Activated naive CD8-positive, alpha-beta T cell treated with anti-CD3 and anti-CD28 coated beads, Interleukin-2, amount 50 U/mL, for 24 hours (primary cell): Measurements from ENCODE around the gene ABT1.

ENCODE experiments used
- ATAC-seq: fragments of 150-1000 bp; cut with Tn5 transposase; one replicate; pipeline ENCODE4 v1.10.0; 2021
- DNase-seq: peaks from one replicate; pipeline ENCODE4 v3.0.0; 2021
- H3K27ac Mint-ChIP-seq: one replicate; pipeline ENCODE4 v1.8.0; 2021; ENCODE audit warnings: mild to moderate bottlenecking, mixed read lengths
- H3K27me3 Mint-ChIP-seq: one replicate; pipeline ENCODE4 v1.8.0; 2021; ENCODE audit warnings: mixed read lengths
- H3K36me3 Mint-ChIP-seq: one replicate; pipeline ENCODE4 v1.8.0; 2021; ENCODE audit warnings: low read depth, mixed read lengths
- H3K4me1 Mint-ChIP-seq: one replicate; pipeline ENCODE4 v1.8.0; 2021; ENCODE audit warnings: mixed read lengths
- H3K4me3 Mint-ChIP-seq: one replicate; pipeline ENCODE4 v1.8.0; 2021; ENCODE audit warnings: mild to moderate bottlenecking, moderate library complexity, mixed read lengths
- H3K9me3 Mint-ChIP-seq: one replicate; pipeline ENCODE4 v1.8.0; 2021; ENCODE audit warnings: mixed read lengths

The ABT1 gene

DNA sequence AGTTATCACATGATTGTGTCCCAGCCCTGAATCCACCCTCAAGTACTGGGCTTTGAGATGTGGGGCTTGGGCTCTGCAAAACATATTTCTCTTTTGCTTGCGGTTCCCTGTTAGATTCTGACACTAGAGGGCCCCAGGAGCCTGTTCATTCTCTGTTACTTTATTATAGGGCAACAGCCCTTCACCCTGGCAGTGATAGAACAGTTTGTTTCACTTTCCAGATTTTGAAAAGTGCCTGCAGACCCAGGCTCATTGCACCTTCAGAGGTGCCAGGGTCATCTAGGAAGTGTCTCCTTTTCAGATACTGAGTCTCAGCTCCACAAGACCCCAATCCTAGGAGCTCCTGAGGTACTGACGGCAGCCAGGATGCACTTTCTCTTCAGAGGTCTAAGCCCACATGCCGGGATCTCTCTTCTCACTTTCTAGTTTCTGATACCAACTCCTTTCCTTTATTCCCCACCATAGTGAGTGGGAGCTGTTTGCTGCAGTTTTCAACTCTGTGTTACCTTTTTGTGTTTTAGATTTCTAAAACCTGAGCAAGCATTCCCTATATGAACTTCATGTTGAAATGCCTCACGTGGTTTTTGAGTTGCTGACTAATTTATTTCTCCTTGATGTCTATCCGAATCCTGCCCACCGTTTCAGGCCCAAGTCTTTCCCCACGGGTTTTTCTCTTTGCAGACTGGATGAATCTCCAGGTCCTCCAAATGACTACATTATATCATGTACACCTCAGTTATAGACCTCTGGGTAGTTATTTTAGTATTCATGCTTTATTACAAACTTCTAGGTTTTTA is 10.9 kb downstream of the ABT1 start:
- peak; percentile 88 for ATAC-seq
- H3K27ac Mint-ChIP-seq = no peak overlapping the region
- peak; percentile 48 for DNase-seq
- no peaks in the 10 kb centered on the region for H3K9me3 Mint-ChIP-seq
- no peaks in the 10 kb centered on the region for H3K36me3 Mint-ChIP-seq
- no peaks in the 10 kb centered on the region for H3K27me3 Mint-ChIP-seq
- H3K4me3 Mint-ChIP-seq = peak overlapping the region; percentile 36
- H3K4me1 Mint-ChIP-seq = peaks cover 35% of the 10 kb centered on the region

DNA sequence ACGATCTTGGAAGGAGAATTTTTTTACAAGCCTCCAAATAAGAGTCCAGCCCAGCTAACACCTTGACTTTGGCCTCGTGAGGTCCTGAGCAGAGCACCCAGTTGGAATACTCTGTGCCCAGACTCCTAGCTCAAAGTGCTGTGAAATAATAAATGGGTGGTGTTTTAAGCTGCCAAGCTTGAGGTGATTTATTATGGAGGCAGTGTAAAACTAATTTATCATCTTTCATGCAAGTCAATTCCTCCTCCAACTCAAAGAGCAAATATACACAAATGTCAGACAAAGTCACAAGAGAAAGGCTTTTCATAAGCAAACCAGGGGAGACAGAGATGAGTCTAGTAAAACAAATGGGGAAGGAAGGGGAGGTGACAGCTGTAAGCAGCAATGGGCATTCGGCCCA is 12.7 kb downstream of the ABT1 start:
- H3K9me3 Mint-ChIP-seq = no peaks in the 10 kb centered on the region
- peaks cover 22% of the 10 kb centered on the region for H3K4me1 Mint-ChIP-seq
- H3K27me3 Mint-ChIP-seq = peaks cover 12% of the 10 kb centered on the region
- H3K36me3 Mint-ChIP-seq = no peaks in the 10 kb centered on the region
- H3K27ac Mint-ChIP-seq = no peak overlapping the region
- H3K4me3 Mint-ChIP-seq = no peak overlapping the region
- ATAC-seq = no peak
- no peak for DNase-seq

DNA sequence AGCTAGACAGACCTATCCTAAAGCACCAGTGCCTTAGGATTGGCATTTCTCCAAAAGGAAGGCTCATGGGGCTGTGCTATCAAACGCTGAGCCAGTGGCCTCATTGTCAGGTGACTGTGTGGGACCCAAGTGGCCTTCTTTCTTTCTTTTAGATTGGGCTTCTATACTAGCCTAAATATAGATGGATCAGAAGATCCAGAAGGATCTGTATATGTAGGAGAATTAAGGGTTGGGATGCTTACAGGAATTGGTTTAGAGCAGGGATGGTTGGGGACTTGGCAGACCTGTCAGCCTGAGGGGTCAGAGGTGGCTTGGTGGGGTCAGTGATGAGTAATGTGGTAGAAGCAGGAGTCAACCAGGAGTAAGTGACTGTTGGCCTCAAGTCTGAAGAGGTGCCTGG is 14.8 kb downstream of the ABT1 start:
- Mint-ChIP-seq H3K9me3 (no peaks in the 10 kb centered on the region), H3K4me3 (no peak overlapping the region), H3K27me3 (peaks cover 19% of the 10 kb centered on the region), H3K27ac (no peak overlapping the region), H3K36me3 (peaks cover 2% of the 10 kb centered on the region), H3K4me1 (peaks cover 12% of the 10 kb centered on the region)
- DNase-seq (no peak), ATAC-seq (no peak)

DNA sequence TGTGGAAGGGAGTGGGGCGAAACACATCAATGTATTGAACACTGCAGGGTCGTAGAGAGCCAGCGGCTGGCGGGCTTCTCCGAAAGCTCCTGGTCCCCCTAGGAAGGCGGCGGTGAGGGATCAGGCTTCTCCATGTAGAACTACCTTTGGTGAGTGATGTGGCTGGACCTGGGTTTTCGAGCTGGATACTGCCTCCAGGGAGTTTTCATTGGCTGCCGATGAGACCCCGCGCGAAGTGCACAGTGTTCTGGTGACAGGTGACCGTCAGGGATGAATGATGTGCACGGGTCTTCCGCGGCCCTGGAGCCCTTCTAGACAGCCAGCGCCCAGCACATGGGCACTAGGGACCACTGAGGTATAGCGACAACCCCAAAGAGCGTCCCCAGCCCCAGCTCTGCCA is 16.4 kb downstream of the ABT1 start:
- peaks cover 19% of the 10 kb centered on the region for H3K27me3 Mint-ChIP-seq

DNA sequence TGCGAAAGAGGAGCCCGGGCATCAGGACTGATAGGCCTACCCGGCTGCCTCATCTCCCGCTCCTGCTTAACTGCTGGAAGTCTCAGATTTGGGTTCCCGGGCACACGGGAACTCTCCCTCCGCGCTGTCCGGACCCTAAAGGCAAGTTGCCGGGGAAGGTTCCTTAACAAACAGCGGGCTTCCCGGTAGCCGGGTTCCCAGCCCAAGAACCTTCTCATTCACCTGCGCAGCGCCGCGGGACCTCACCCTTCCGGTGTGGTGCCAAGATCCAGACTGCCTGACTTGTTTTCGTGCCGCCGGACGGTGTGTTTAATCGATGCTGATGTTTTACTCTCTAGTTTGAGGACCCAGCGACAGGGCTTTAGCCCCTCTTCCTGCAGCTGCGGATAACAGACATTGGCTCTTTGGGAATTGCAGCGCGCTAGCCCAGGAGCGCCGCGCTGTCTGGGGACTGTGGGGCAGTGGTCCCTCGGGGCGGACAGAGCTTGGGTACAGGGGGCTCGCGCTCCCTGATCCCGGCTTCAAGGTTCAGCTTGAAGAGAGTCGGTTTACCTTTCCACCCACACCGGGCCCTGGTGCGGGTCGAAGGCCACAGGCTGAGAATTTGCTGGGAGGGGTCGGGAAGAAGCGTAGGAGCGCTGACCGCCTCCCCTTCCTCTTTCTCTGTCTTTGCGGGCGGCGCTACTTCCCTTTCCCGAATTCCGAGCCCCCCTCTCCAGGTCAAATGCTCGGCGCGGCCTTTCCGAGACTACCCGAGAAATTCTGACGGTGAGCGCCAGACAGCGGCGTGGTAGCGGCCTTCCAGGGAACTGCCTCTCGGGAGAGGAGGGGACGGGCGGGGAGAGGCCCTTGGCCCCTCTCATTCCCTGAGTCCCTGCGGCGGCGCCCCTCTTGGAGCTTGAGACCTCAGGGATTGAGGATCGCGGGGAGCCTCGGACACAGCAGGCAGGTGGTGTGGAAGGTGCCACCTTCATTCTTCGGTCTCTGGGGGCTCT is 17.2 kb downstream of the ABT1 start:
- Mint-ChIP-seq H3K27me3 (peaks cover 19% of the 10 kb centered on the region), H3K4me1 (peaks cover 5% of the 10 kb centered on the region), H3K36me3 (peaks cover 2% of the 10 kb centered on the region), H3K4me3 (peak overlapping the region; percentile 63), H3K27ac (no peak overlapping the region), H3K9me3 (no peaks in the 10 kb centered on the region)
- DNase-seq = no peak
- no peak for ATAC-seq

More for the DNA sequence above, 16.4 kb downstream of the ABT1 start:
- peaks cover 2% of the 10 kb centered on the region for H3K36me3 Mint-ChIP-seq
- no peak overlapping the region for H3K27ac Mint-ChIP-seq
- ATAC-seq (no peak), DNase-seq (no peak)
- H3K4me1 Mint-ChIP-seq = peaks cover 5% of the 10 kb centered on the region
- no peaks in the 10 kb centered on the region for H3K9me3 Mint-ChIP-seq
- H3K4me3 Mint-ChIP-seq = no peak overlapping the region

DNA sequence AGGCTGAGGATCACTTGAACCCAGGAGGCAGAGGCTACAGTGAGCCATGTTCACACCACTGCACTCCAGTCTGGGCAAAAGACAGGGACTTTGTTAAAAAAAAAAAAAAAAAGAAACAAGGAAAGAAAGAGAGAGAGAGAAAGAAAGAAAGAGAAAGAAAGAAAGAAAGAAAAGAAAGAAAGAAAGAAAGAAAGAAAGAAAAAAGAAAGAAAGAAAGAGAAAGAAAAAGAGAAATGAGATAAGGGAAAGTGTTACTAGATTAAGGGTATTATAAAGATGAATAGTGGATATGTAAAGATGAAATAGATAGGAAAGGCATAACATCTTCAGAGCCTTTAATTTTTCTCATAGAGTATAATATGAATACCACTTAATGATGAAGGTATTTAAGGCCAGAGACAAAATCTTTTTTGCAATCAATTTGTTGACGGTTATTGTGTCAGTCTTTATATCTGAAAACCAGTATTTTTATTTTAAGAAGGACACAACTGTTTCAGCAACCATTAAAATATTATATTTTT is 26.6 kb downstream of the ABT1 start:
- ATAC-seq (no peak), DNase-seq (no peak)
- H3K27me3 Mint-ChIP-seq = peaks cover 7% of the 10 kb centered on the region
- no peak overlapping the region for H3K4me3 Mint-ChIP-seq
- H3K9me3 Mint-ChIP-seq = peaks cover 18% of the 10 kb centered on the region
- H3K27ac Mint-ChIP-seq = no peak overlapping the region
- peaks cover 2% of the 10 kb centered on the region for H3K4me1 Mint-ChIP-seq
- no peaks in the 10 kb centered on the region for H3K36me3 Mint-ChIP-seq

DNA sequence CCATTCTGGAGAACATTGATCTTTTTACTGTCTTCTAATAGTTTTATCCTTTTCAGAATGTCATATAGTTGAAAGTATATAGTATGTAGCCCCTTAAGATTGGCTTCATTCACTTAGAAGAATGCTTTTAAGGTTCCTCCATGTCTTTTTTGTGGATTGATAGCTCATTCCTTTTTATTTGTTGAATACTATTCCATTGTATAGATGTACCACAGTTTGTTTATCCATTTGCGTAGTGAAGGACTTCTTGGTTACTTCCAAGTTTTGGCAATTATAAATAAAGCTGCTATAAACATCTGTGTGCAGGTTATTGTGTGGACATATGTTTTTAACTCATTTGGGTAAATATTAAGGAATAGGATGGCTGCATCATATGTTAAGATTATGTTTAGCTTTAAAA is 27.8 kb downstream of the ABT1 start:
- Mint-ChIP-seq H3K27ac (no peak overlapping the region), H3K4me3 (no peak overlapping the region), H3K27me3 (peaks cover 7% of the 10 kb centered on the region), H3K4me1 (peaks cover 12% of the 10 kb centered on the region), H3K9me3 (peaks cover 25% of the 10 kb centered on the region), H3K36me3 (no peaks in the 10 kb centered on the region)
- DNase-seq = no peak
- ATAC-seq = no peak

DNA sequence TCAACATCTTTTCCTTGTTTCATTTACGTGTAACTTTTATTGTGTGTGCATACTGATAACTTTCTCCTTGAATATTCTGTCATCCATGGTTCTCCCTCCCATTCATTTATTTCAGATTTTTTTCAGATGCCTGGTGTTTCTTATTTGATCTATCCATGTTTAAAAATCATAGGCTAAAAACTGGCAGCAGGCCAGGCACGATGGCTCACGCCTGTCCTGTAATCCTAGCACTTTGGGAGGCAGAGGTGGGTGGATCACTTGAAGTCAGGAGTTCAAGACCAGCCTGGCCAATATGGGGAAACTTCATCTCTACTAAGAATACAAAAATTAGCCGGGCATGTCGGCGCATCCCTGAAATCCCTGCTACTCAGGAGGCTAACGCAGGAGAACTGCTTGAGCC is 31.1 kb downstream of the ABT1 start:
- Mint-ChIP-seq H3K27ac (no peak overlapping the region), H3K27me3 (no peaks in the 10 kb centered on the region), H3K4me3 (no peak overlapping the region), H3K4me1 (peaks cover 12% of the 10 kb centered on the region), H3K9me3 (peaks cover 27% of the 10 kb centered on the region), H3K36me3 (no peaks in the 10 kb centered on the region)
- ATAC-seq = no peak
- no peak for DNase-seq

DNA sequence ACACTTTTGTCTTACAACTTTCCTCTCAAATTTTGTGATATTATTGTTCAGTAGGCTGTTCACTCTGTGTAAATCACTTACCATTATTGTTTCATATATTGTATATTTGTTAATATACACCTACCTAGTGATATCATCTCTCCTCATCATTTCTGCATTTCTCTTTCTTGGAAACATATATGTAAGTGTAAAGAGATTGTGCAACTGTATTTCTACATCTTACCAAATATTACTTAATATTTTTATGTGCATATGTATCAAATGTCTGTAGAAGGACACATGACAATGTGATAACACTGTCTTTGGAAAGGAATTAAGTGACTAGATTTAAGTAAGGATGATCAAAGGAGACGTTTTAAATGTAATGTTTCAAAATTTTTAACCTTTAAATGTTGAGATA is 32.6 kb downstream of the ABT1 start:
- ATAC-seq = no peak
- H3K9me3 Mint-ChIP-seq = peaks cover 35% of the 10 kb centered on the region
- DNase-seq = no peak
- no peak overlapping the region for H3K27ac Mint-ChIP-seq
- H3K27me3 Mint-ChIP-seq = no peaks in the 10 kb centered on the region
- no peak overlapping the region for H3K4me3 Mint-ChIP-seq
- H3K36me3 Mint-ChIP-seq = peaks cover 8% of the 10 kb centered on the region
- H3K4me1 Mint-ChIP-seq = peaks cover 12% of the 10 kb centered on the region

DNA sequence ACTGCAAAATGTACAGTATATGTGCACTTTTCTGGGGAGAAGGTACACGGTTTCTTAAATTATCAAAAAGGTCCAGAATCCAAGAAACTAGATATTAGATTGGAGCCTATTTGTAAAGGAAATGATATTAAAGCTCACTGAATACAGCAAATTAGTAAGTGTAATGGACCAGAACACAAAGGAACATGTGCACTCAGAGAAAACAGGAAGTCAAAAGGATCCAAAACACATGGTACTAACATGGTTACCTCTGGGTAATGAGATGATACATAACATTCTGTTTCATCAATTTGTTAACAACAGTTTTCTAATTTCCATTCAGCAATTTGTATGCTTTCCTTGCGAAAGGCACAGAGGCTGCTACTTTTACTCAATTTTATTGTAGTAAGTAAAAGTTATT is 44.1 kb downstream of the ABT1 start:
- H3K27ac Mint-ChIP-seq = no peak overlapping the region
- peaks cover 62% of the 10 kb centered on the region for H3K9me3 Mint-ChIP-seq
- ATAC-seq (no peak), DNase-seq (no peak)
- no peaks in the 10 kb centered on the region for H3K27me3 Mint-ChIP-seq
- H3K36me3 Mint-ChIP-seq = peaks cover 70% of the 10 kb centered on the region
- no peak overlapping the region for H3K4me3 Mint-ChIP-seq
- H3K4me1 Mint-ChIP-seq = no peaks in the 10 kb centered on the region

DNA sequence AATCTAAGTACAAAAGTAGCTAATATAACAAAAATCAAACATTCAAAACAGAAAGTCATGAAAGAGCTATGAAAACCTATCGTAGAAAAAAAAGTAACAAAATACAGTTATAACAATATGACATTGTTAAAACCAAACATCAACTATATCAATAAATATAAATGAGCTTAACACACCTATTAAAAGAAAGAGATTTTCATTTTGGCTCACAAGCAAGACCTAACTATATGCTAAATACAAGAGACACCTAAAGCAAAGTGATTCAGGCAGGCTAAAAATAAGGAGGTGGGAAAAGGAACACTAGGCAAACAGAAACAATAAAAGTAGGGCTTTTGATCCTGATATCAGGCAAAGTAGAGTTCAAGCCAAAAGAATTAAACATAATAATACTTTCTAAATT is 49.3 kb downstream of the ABT1 start:
- Mint-ChIP-seq H3K9me3 (peaks cover 73% of the 10 kb centered on the region), H3K27ac (no peak overlapping the region), H3K4me1 (no peaks in the 10 kb centered on the region), H3K4me3 (no peak overlapping the region), H3K36me3 (peaks cover 74% of the 10 kb centered on the region), H3K27me3 (no peaks in the 10 kb centered on the region)
- no peak for ATAC-seq
- DNase-seq = no peak
